DOHH2 (cell line): ENCODE results near the gene CBLB.

Source experiments
- H3F3A ChIP-seq: fragments of 200-600 bp; sonication (generic), shearing (Covaris generic); 2 replicates; pipeline ENCODE4 v1.6.0; 2016; ENCODE audit warnings: antibody characterized with exemption, mild to moderate bottlenecking; ENCODE audit not compliant: control insufficient read depth, insufficient read depth
- H3K27ac ChIP-seq: fragments of 200-600 bp; sonication (generic); 2 replicates; pipeline ENCODE4 v1.5.1; 2014; ENCODE audit warnings: low read depth, mild to moderate bottlenecking, low read length, moderate library complexity
- H3K27me3 ChIP-seq: fragments of 200-600 bp; sonication (generic); 2 replicates; pipeline ENCODE4 v1.6.1; 2014; ENCODE audit warnings: mild to moderate bottlenecking, low read length, mixed read lengths; ENCODE audit not compliant: control insufficient read depth
- H3K36me3 ChIP-seq: fragments of 200-600 bp; sonication (generic); 2 replicates; pipeline ENCODE4 v1.6.1; 2014; ENCODE audit warnings: mild to moderate bottlenecking, low read length, moderate library complexity, mixed read lengths; ENCODE audit not compliant: control insufficient read depth
- H3K4me1 ChIP-seq: fragments of 200-600 bp; sonication (generic); 2 replicates; pipeline ENCODE4 v1.6.1; 2014; ENCODE audit warnings: mild to moderate bottlenecking, low read length, mixed read lengths; ENCODE audit not compliant: control insufficient read depth
- H3K4me2 ChIP-seq: fragments of 200-600 bp; sonication (generic); 2 replicates; pipeline ENCODE4 v1.6.0; 2014; ENCODE audit warnings: mild to moderate bottlenecking, low read length, moderate library complexity
- H3K4me3 ChIP-seq: fragments of 200-600 bp; sonication (generic); 2 replicates; pipeline ENCODE4 v1.5.1; 2014; ENCODE audit warnings: mild to moderate bottlenecking, low read length, mixed read lengths
- H3K79me2 ChIP-seq: fragments of 200-600 bp; sonication (generic); 2 replicates; pipeline ENCODE4 v1.6.1; 2014; ENCODE audit warnings: mild to moderate bottlenecking, low read length, mixed read lengths; ENCODE audit not compliant: control insufficient read depth
- H3K9me2 ChIP-seq: fragments of 200-600 bp; sonication (generic); replicated peaks from 2 replicates; pipeline ENCODE4 v1.6.1; 2014; ENCODE audit warnings: mild to moderate bottlenecking, low read length, mixed read lengths; ENCODE audit not compliant: control insufficient read depth
- H3K9me3 ChIP-seq: fragments of 200-600 bp; sonication (generic); 2 replicates; pipeline ENCODE4 v1.6.1; 2014; ENCODE audit warnings: antibody characterized with exemption, low read length, mixed read lengths; ENCODE audit not compliant: control insufficient read depth, insufficient read depth
- H4K20me1 ChIP-seq: fragments of 200-600 bp; sonication (generic); 2 replicates; pipeline ENCODE4 v1.6.0; 2014; ENCODE audit warnings: low read depth, mild to moderate bottlenecking, antibody characterized with exemption, low read length, moderate library complexity; ENCODE audit not compliant: control insufficient read depth, insufficient read depth
- CTCF ChIP-seq: fragments of 200-600 bp; sonication (generic); IDR thresholded peaks from one replicate; pipeline ENCODE4 v1.5.1; 2014; ENCODE audit warnings: antibody characterized with exemption, mild to moderate bottlenecking, low read depth, low read length; ENCODE audit not compliant: poor library complexity, severe bottlenecking
- EZH2phosphoT487 ChIP-seq: fragments of 200-600 bp; sonication (generic); IDR thresholded peaks from 2 replicates; pipeline ENCODE4 v1.6.1; 2017; ENCODE audit warnings: borderline replicate concordance, mild to moderate bottlenecking, antibody characterized with exemption, low read length, moderate library complexity, mixed read lengths

Gene CBLB

GRCh38 chr3:105853801-105854432 lies 14.9 kb downstream of the CBLB start:
- Histone ChIP-seq H3K27me3 (no peaks in the 10 kb centered on the region), H3K36me3 (peaks cover 72% of the 10 kb centered on the region), H3F3A (peaks cover 7% of the 10 kb centered on the region; the same call in 1 of the 2 replicates), H3K27ac (peak overlapping the region; percentile 69), H3K9me2 (no peaks in the 10 kb centered on the region), H3K4me3 (peak overlapping the region; percentile 27), H3K4me1 (peaks cover 55% of the 10 kb centered on the region), H3K4me2 (peak overlapping the region; percentile 55), H3K9me3 (no peaks in the 10 kb centered on the region), H4K20me1 (no peaks in the 10 kb centered on the region), H3K79me2 (peaks cover 49% of the 10 kb centered on the region)
- TF ChIP-seq CTCF (no peak), EZH2phosphoT487 (no peak)

GRCh38 chr3:105851582-105851981 lies 17.2 kb downstream of the CBLB start:
- Histone ChIP-seq H3K4me3 (no peak overlapping the region), H3F3A (peaks cover 3% of the 10 kb centered on the region; the same call in 1 of the 2 replicates), H4K20me1 (no peaks in the 10 kb centered on the region), H3K9me2 (no peaks in the 10 kb centered on the region), H3K4me1 (peaks cover 35% of the 10 kb centered on the region), H3K27ac (no peak overlapping the region), H3K27me3 (no peaks in the 10 kb centered on the region), H3K79me2 (peaks cover 30% of the 10 kb centered on the region), H3K9me3 (no peaks in the 10 kb centered on the region), H3K4me2 (no peak overlapping the region), H3K36me3 (peaks cover 63% of the 10 kb centered on the region)
- TF ChIP-seq EZH2phosphoT487 (no peak), CTCF (no peak)

- Histone ChIP-seq H3K27me3 (no peaks in the 10 kb centered on the region), H3K9me2 (no peaks in the 10 kb centered on the region), H3K9me3 (no peaks in the 10 kb centered on the region), H4K20me1 (no peaks in the 10 kb centered on the region), H3K4me2 (no peak overlapping the region), H3F3A (peaks cover 3% of the 10 kb centered on the region; the same call in 1 of the 2 replicates), H3K4me3 (no peak overlapping the region), H3K4me1 (peaks cover 31% of the 10 kb centered on the region), H3K79me2 (peaks cover 26% of the 10 kb centered on the region), H3K36me3 (peaks cover 59% of the 10 kb centered on the region), H3K27ac (no peak overlapping the region)
- no peak for TF ChIP-seq EZH2phosphoT487
- TF ChIP-seq CTCF: no peak
Measured at GRCh38 chr3:105851176-105851575, 17.6 kb downstream of the CBLB start.
